Muscle of leg (tissue), 11 donors: ENCODE results near the gene RPS6KA4. TPM values are rescaled to one million over a fixed set of nuclear protein-coding genes. Genes with fewer than 3 reads are reported as not detected.

Experiments
- DNase-seq: peaks from one replicate; pipeline ENCODE4 v3.0.0; 2013
- H3K27ac ChIP-seq: one replicate; pipeline ENCODE4 v1.5.1; 2013; ENCODE audit warnings: mild to moderate bottlenecking, low read length, control low read depth
- H3K27me3 ChIP-seq: one replicate; pipeline ENCODE4 v1.6.1; 2013; ENCODE audit warnings: low read length; ENCODE audit not compliant: control insufficient read depth, insufficient read depth
- H3K36me3 ChIP-seq: one replicate; pipeline ENCODE4 v1.6.1; 2013; ENCODE audit warnings: low read length; ENCODE audit not compliant: control insufficient read depth, insufficient read depth
- H3K4me1 ChIP-seq: one replicate; pipeline ENCODE4 v1.6.1; 2013; ENCODE audit warnings: low read length; ENCODE audit not compliant: control insufficient read depth, insufficient read depth
- H3K4me3 ChIP-seq: one replicate; pipeline ENCODE4 v1.5.1; 2013; ENCODE audit warnings: low read length, control low read depth
- H3K9me3 ChIP-seq: replicated peaks from 2 replicates; pipeline ENCODE4 v1.6.1; 2013; ENCODE audit warnings: low read depth, low read length; ENCODE audit not compliant: control insufficient read depth
- WGBS: methylation state at CpG from one replicate; pipeline ENCODE4 v1.1.5; 2013; ENCODE audit warnings: missing lambda C conversion rate; ENCODE audit not compliant: insufficient coverage; 5-methylcytosine and 5-hydroxymethylcytosine counted together
- polyA plus RNA-seq, 8 donors: library from polyadenylated mRNA; unstranded; fragments of 120-200 nt; gene quantifications; one replicate each; pipeline versions ENCODE4 v1.2.1 to v1.2.3, GENCODE V29; 2013; ENCODE audit warnings: inconsistent platforms in 1 of 8, low replicate concordance in 1 of 8; ENCODE audit not compliant: insufficient read length in 8 of 8, insufficient read depth in 1 of 8
- total RNA-seq: library from RNA; stranded (reverse); fragments of 120-200 nt; gene quantifications from one replicate; pipeline ENCODE4 v1.2.4, GENCODE V29; 2013

RPS6KA4 gene
- total and polyA plus RNA-seq, 9 donors: 13.3 to 19.8 (median 15.9) TPM

- peaks cover 65% of the 10 kb centered on the region for H3K36me3 ChIP-seq
- DNase-seq: no peak
- no peaks in the 10 kb centered on the region for H3K9me3 ChIP-seq
- no peak overlapping the region for H3K27ac ChIP-seq
- H3K4me3 ChIP-seq: no peak overlapping the region
- H3K4me1 ChIP-seq: peaks cover 9% of the 10 kb centered on the region
- no peaks in the 10 kb centered on the region for H3K27me3 ChIP-seq
- 100% methylated on average over 1 of the region's 6 CpGs for WGBS
Observed at GRCh38 chr11:64364435-64364834, 5.5 kb downstream of the RPS6KA4 start.

GRCh38 chr11:64364911-64365310 lies 5.9 kb downstream of the RPS6KA4 start:
- H3K27me3 ChIP-seq: no peaks in the 10 kb centered on the region
- DNase-seq: no peak
- H3K4me3 ChIP-seq: no peak overlapping the region
- WGBS: 43% methylated on average over 1 of the region's 4 CpGs
- H3K27ac ChIP-seq: no peak overlapping the region
- peaks cover 69% of the 10 kb centered on the region for H3K36me3 ChIP-seq
- H3K4me1 ChIP-seq: peaks cover 5% of the 10 kb centered on the region
- H3K9me3 ChIP-seq: no peaks in the 10 kb centered on the region

- Histone ChIP-seq H3K36me3 (peaks cover 61% of the 10 kb centered on the region), H3K4me1 (peaks cover 3% of the 10 kb centered on the region), H3K27me3 (no peaks in the 10 kb centered on the region), H3K4me3 (no peak overlapping the region), H3K27ac (no peak overlapping the region), H3K9me3 (no peaks in the 10 kb centered on the region)
- DNase-seq: no peak
- WGBS: no CpG with 5 or more reads among the region's 1 CpG
Observed at GRCh38 chr11:64366751-64367150, 7.8 kb downstream of the RPS6KA4 start.

GRCh38 chr11:64367931-64368672 lies 9.1 kb downstream of the RPS6KA4 start:
- Histone ChIP-seq H3K4me1 (peaks cover 3% of the 10 kb centered on the region), H3K27me3 (no peaks in the 10 kb centered on the region), H3K4me3 (no peak overlapping the region), H3K36me3 (peaks cover 52% of the 10 kb centered on the region), H3K9me3 (no peaks in the 10 kb centered on the region), H3K27ac (no peak overlapping the region)
- no peak for DNase-seq
- WGBS: 67% methylated on average over 45 of the region's 46 CpGs

DNA sequence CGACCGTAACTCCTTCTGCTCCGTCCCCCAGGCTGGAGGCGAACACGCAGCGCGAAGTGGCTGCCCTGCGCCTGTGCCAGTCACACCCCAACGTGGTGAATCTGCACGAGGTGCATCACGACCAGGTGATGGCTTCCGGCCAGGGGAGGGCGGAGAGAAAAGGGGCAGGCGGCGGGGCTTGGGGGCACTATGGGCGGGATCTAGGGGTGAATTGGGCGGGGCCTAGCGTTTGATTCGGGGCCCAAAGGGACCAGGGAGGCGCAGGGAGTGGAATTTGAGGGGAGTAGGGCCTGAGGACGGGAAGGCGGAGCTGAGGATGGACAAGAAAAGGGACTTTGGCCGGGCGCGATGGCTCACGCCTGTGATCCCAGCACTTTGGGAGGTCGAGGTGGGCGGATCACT lies 9.7 kb downstream of the RPS6KA4 start:
- peaks cover 47% of the 10 kb centered on the region for H3K36me3 ChIP-seq
- H3K27me3 ChIP-seq: no peaks in the 10 kb centered on the region
- no peak for DNase-seq
- no peak overlapping the region for H3K27ac ChIP-seq
- H3K9me3 ChIP-seq: no peaks in the 10 kb centered on the region
- 75% methylated on average over 28 of the region's 28 CpGs for WGBS
- H3K4me1 ChIP-seq: peaks cover 3% of the 10 kb centered on the region
- no peak overlapping the region for H3K4me3 ChIP-seq

DNA sequence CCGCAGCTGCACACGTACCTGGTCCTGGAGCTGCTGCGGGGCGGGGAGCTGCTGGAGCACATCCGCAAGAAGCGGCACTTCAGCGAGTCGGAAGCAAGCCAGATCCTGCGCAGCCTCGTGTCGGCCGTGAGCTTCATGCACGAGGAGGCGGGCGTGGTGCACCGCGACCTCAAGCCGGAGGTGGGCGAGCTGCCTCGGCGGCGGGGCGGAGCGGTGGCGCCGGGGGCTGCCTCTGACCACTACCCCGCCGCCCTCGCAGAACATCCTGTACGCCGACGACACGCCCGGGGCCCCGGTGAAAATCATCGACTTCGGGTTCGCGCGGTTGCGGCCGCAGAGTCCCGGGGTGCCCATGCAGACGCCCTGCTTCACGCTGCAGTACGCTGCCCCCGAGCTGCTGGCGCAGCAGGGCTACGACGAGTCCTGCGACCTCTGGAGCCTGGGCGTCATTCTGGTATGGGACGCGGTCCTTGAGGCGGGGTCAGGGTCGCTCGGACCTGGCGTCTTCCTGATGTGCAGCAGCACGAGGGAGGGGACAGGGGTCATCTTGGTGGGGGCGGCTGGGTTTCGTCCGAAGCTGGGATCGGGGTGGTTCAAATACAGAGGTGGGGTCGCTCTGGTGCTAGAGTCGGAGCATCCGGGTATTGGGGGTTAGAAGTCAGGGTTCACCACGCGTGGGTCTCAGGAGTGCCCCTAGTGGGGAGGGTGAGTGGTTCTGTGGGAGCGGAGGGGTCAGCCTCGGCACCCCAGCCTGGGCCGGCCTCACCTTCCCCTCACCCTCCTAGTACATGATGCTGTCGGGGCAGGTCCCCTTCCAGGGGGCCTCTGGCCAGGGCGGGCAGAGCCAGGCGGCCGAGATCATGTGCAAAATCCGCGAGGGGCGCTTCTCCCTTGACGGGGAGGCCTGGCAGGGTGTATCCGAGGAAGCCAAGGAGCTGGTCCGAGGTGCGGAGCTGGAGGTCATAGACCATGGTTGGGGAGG lies 10.8 kb downstream of the RPS6KA4 start:
- 67% methylated on average over 69 of the region's 82 CpGs for WGBS
- DNase-seq: no peak
- Histone ChIP-seq H3K27me3 (no peaks in the 10 kb centered on the region), H3K4me1 (peaks cover 3% of the 10 kb centered on the region), H3K9me3 (no peaks in the 10 kb centered on the region), H3K27ac (no peak overlapping the region), H3K4me3 (no peak overlapping the region), H3K36me3 (peaks cover 41% of the 10 kb centered on the region)

- no peak for DNase-seq
- Histone ChIP-seq H3K27ac (no peak overlapping the region), H3K9me3 (no peaks in the 10 kb centered on the region), H3K36me3 (peaks cover 28% of the 10 kb centered on the region), H3K27me3 (no peaks in the 10 kb centered on the region), H3K4me1 (no peaks in the 10 kb centered on the region), H3K4me3 (no peak overlapping the region)
- WGBS: 66% methylated on average over 10 of the region's 22 CpGs
Observed at GRCh38 chr11:64371201-64371600, 12.2 kb downstream of the RPS6KA4 start.

GRCh38 chr11:64372021-64372420 lies 13.1 kb downstream of the RPS6KA4 start:
- Histone ChIP-seq H3K36me3 (peaks cover 23% of the 10 kb centered on the region), H3K4me1 (no peaks in the 10 kb centered on the region), H3K9me3 (no peaks in the 10 kb centered on the region), H3K27ac (no peak overlapping the region), H3K4me3 (no peak overlapping the region), H3K27me3 (no peaks in the 10 kb centered on the region)
- DNase-seq: no peak
- WGBS: 83% methylated on average over 4 of the region's 6 CpGs

- Histone ChIP-seq H3K27ac (no peak overlapping the region), H3K4me1 (no peaks in the 10 kb centered on the region), H3K27me3 (no peaks in the 10 kb centered on the region), H3K4me3 (no peak overlapping the region), H3K9me3 (no peaks in the 10 kb centered on the region), H3K36me3 (peaks cover 17% of the 10 kb centered on the region)
- WGBS: 78% methylated on average over 7 of the region's 18 CpGs
- DNase-seq: no peak
Observed at GRCh38 chr11:64372802-64373597, 14.0 kb downstream of the RPS6KA4 start.

- Histone ChIP-seq H3K4me3 (no peak overlapping the region), H3K9me3 (no peaks in the 10 kb centered on the region), H3K36me3 (peaks cover 13% of the 10 kb centered on the region), H3K4me1 (peaks cover 2% of the 10 kb centered on the region), H3K27me3 (no peaks in the 10 kb centered on the region), H3K27ac (no peak overlapping the region)
- WGBS: 60% methylated on average over 1 of the region's 5 CpGs
- DNase-seq: no peak
Observed at GRCh38 chr11:64373598-64373974, 14.6 kb downstream of the RPS6KA4 start.
